G401 (cell line): Measurements from ENCODE around the gene DYNC1LI2. TPM values are rescaled to one million over a fixed set of nuclear protein-coding genes. Genes with fewer than 3 reads are reported as not detected.

ENCODE experiments used
- DNase-seq: peaks from one replicate; pipeline ENCODE4 v3.0.0-alpha.2; 2015; ENCODE audit warnings: low spot score
- in situ Hi-C: cut with HindIII; loops from 2 replicates; pipeline ENCODE4 v1.10.0; 2016; ENCODE audit warnings: low sequenced_read_pairs, mixed read lengths
- total RNA-seq: library from RNA; depleted of rRNA; stranded (reverse); fragments of >200 nt; shearing (Covaris generic); gene quantifications from 2 replicates; pipeline ENCODE4 v1.2.3, GENCODE V29; 2014; rRNA removed

Gene DYNC1LI2
- total RNA-seq, 1 experiment from 2014 or later: 41.6 TPM

GRCh38 chr16:66677836-66678235, 73.6 kb downstream of the DYNC1LI2 start:
- no peak for DNase-seq

GRCh38 chr16:66677179-66677578, 74.2 kb downstream of the DYNC1LI2 start:
- in situ Hi-C loops: no loop called here
- no peak for DNase-seq

More at GRCh38 chr16:66677836-66678235, 73.6 kb downstream of the DYNC1LI2 start:
- in situ Hi-C loops: no loop called here

- DNase-seq: no peak
- in situ Hi-C loops: no loop called here
Observed at GRCh38 chr16:66676599-66676998, 74.8 kb downstream of the DYNC1LI2 start.

- in situ Hi-C loops: no loop called here
- DNase-seq: no peak
Observed at GRCh38 chr16:66673691-66674090, 77.7 kb downstream of the DYNC1LI2 start.

Other genes starting within 250 kb of the DYNC1LI2 start
- 10.3 and 15.8 TPM in 2 replicates for gene TK2, start 201.5 kb downstream of the DYNC1LI2 start, total RNA-seq
- gene CKLF, start 199.0 kb downstream of the DYNC1LI2 start, total RNA-seq: 122 and 134 TPM in 2 replicates
- gene CMTM1, start 185.2 kb downstream of the DYNC1LI2 start, total RNA-seq: 3.1 TPM in 1 of 2 replicates, not detected in the other
- not detected in 2 replicates for gene CMTM2, start 172.1 kb downstream of the DYNC1LI2 start, total RNA-seq
- 55.1 and 62.1 TPM in 2 replicates for gene CMTM3, start 146.9 kb downstream of the DYNC1LI2 start, total RNA-seq
- gene CMTM4, start 54.9 kb downstream of the DYNC1LI2 start, total RNA-seq: 11.9 and 22.5 TPM in 2 replicates
- not detected in 2 replicates for gene TERB1, start 50.0 kb upstream of the DYNC1LI2 start, total RNA-seq
- 154 and 162 TPM in 2 replicates for gene NAE1, start 79.4 kb upstream of the DYNC1LI2 start, total RNA-seq
- not detected in 2 replicates for gene CA7, start 92.8 kb upstream of the DYNC1LI2 start, total RNA-seq
- gene PDP2, start 128.9 kb upstream of the DYNC1LI2 start, total RNA-seq: 7.1 and 13.8 TPM in 2 replicates
- gene CDH16, start 167.3 kb upstream of the DYNC1LI2 start, total RNA-seq: 0.25 TPM in 1 of 2 replicates, not detected in the other
- gene RRAD, start 173.9 kb upstream of the DYNC1LI2 start, total RNA-seq: 0.25 TPM in 1 of 2 replicates, not detected in the other
- gene CIAO2B, start 182.8 kb upstream of the DYNC1LI2 start, total RNA-seq: 140 and 172 TPM in 2 replicates
- gene CES2, start 183.9 kb upstream of the DYNC1LI2 start, total RNA-seq: 41.2 and 45.0 TPM in 2 replicates
- gene CES3, start 209.7 kb upstream of the DYNC1LI2 start, total RNA-seq: 3.8 and 4.9 TPM in 2 replicates
- 0.34 TPM in 1 of 2 replicates, not detected in the other for gene CES4A, start 237.0 kb upstream of the DYNC1LI2 start, total RNA-seq